ENCODE data around the gene ODR4.

DNA sequence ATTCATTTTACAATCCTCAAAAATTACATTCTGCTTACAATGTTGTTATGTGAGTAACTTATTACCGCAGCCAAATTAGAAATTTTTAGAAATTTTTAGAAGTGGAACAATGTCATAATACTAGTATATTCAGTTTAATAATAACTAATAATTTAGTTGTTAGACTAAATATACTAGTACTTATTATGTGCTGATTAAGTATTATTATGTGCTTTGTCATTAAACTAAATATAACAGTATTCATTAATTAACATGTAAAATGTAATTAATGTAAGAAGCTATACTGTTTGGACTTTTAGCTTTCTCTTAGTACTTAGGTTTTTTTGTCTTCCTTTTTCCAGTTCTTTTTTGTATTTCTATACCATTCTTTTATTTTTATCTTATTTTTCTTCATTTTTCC, 15.3 kb downstream of the ODR4 start:
- TF ChIP-seq, protein P1, sequence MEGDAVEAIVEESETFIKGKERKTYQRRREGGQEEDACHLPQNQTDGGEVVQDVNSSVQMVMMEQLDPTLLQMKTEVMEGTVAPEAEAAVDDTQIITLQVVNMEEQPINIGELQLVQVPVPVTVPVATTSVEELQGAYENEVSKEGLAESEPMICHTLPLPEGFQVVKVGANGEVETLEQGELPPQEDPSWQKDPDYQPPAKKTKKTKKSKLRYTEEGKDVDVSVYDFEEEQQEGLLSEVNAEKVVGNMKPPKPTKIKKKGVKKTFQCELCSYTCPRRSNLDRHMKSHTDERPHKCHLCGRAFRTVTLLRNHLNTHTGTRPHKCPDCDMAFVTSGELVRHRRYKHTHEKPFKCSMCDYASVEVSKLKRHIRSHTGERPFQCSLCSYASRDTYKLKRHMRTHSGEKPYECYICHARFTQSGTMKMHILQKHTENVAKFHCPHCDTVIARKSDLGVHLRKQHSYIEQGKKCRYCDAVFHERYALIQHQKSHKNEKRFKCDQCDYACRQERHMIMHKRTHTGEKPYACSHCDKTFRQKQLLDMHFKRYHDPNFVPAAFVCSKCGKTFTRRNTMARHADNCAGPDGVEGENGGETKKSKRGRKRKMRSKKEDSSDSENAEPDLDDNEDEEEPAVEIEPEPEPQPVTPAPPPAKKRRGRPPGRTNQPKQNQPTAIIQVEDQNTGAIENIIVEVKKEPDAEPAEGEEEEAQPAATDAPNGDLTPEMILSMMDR (IDR thresholded peaks at IDR 0.05): no peak
- no peak for TF ChIP-seq POLR2A (IDR thresholded peaks at IDR 0.05)
